Stimulated activated CD4-positive, alpha-beta T cell treated with anti-CD3 and anti-CD28 coated beads, Interleukin-4, amount 100 ng/mL, for 48 hours (primary cell): ENCODE measurements around the gene GLI3.

ENCODE experiments used
- DNase-seq, 2 donors: peaks; one replicate each; pipeline ENCODE4 v3.0.0-alpha.2; 2020; ENCODE audit warnings: low read depth in 2 of 2

Gene GLI3

GRCh38 chr7:42143711-42144600 is 93.1 kb downstream of the GLI3 start:
- DNase-seq: no peak

- DNase-seq: no peak
Measured at GRCh38 chr7:42142089-42142488, 94.9 kb downstream of the GLI3 start.

- DNase-seq: no peak
Measured at GRCh38 chr7:42139751-42140150, 97.3 kb downstream of the GLI3 start.

GRCh38 chr7:42138691-42139090 is 98.3 kb downstream of the GLI3 start:
- DNase-seq: no peak

DNA sequence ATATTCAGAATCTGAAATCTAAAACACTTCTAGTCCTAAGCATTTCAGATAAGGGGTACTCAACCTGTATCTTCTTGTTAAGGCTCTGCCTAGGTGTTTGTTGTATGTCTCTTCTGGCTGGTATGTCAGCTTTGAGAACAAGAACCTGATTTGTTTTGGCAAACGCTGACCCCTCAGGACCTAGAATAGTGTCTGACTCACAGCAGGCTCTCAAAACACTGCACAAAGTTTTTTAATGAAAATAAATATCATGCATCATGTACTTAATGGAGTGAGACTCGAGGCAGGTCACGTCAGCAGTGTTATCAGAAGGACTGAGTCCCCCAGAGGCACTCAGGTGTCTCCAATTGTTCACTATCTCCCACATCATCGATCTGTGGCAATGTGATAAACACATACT is 99.1 kb downstream of the GLI3 start:
- DNase-seq: no peak

DNA sequence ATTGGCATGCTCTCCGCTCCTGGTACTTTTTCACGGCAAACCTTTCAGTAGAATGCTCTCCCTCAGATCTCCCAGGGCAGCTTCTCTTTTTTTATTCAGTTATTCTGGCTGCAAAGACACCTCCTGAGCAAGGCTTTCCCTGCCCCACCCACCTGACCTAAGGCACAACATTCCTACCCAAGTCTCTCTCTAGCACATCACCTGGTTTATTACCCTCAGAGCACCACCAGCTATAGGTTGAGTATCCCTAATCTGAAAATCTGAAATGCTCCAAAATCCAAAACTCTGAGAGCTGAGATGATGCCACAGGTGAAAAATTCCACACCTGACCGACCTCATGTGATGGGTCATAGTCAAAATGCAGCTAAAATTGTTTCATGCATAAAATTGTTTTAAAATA is 99.6 kb downstream of the GLI3 start:
- DNase-seq: no peak

DNA sequence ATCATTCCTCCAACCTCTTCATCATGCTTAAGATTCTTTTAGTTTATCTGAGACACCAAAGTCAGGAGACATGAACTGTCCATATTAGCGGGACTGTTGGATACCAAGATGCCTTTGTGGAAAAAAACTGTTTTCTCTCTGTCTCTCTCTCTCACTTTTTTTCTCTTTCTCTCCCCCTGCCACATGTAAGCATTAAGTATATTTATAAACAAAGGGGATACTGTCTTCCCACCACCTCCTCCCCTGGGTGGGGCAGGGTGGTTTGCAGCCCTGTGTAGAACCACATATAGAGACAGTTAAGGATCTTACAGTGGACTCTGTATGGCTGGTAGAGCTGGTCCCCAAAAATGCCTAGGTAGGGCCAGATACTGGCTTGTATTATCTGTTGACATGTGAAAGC is 101.3 kb downstream of the GLI3 start:
- DNase-seq: no peak

- no peak for DNase-seq
Measured at GRCh38 chr7:42134276-42134876, 102.6 kb downstream of the GLI3 start.

GRCh38 chr7:42133321-42133720 is 103.7 kb downstream of the GLI3 start:
- DNase-seq: no peak

DNA sequence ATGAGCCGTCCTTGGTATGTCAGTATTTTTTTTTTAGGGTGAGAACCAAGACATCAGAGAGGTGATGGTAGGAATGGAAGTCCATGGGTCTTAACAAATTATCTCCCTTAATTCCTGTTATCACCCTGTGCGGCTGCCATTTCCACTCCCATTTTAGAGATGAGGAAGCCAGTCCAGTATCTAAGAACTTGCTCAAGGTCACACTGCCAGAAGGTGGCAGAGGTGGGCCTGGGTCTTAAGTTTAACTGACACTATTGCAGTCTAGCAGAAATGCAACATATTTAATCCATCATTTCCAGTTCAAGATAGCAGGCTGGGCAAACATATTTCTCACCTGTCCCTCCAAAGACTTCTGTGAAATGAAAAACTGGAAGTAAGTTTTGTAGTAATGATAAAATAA is 108.3 kb downstream of the GLI3 start:
- DNase-seq: no peak

GRCh38 chr7:42127232-42127622 is 109.8 kb downstream of the GLI3 start:
- no peak for DNase-seq

DNA sequence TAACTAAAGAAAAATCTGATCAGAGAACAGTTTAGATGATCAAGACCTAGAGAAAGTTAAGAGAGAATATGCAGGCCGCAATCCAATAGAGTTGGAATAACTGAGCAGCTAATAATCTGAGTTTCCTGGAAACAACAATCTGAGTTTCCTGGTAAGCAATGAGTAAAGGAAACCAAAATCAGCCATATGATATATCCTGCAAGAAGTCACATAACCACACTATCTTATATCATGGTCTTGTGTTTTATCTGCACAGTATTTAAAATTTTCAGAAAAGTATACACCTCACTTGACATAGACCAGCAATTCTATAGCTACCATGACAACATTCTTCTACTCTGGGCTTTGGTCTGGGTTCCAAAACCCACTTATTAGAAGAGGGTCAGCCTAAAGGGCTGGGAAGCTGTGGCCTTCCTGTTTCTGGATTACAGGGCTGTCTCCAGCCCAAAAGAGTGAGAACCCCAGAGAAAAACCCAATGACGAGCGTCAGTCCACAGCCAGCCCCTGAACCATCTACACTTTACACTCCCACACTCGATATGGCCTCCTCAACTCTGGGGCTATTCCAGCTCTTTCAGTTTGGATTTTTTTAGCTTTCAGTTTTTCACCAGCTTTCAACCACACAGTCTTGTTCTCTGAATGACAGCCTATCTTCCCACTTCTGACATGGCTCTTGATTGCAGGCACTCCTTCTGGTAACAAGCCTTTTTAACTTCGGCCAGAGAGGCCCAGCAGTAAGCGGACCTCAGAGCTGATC is 110.4 kb downstream of the GLI3 start:
- no peak for DNase-seq

DNA sequence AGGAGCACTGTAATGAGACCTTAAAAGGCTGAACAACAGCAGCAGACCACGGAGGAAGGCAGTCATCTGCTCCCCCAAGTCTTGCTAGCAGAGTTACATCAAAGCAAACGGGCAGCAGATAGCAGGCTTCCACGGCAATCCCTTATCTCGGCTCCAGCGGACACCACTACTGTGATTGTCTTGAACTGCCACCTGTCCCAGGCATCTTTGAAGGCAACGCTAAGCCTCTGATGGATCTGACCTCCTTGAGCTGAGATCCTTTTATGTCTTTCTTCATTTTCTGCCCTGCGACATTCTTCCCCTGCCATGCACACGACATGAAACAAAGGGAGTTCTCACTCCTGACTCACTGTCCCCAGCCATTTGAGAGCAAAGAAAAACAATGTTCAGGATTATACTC is 111.7 kb downstream of the GLI3 start:
- no peak for DNase-seq

DNA sequence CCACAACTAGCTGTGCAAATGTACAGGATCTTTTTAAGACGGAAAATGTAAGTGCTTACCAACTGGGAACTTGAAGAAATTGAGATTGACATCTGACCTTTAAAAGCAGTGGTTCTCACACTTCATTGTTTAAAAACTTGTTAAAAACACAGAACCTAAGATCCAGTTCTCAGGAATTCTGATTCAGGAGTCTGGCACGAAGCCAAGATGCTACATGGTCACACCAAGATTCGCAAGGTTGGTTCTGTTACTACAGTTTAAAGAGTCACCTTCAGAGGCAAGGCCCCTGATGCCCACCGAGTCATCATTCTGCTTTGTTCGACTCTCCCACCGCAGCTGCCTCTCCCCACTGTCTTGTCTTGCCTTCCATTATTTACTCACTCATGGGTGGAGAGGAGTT is 113.3 kb downstream of the GLI3 start:
- DNase-seq: no peak

- DNase-seq: no peak
Measured at GRCh38 chr7:42120191-42120590, 116.8 kb downstream of the GLI3 start.

- no peak for DNase-seq
Measured at GRCh38 chr7:42117201-42117600, 119.8 kb downstream of the GLI3 start.

GRCh38 chr7:42115795-42116194 is 121.2 kb downstream of the GLI3 start:
- no peak for DNase-seq

DNA sequence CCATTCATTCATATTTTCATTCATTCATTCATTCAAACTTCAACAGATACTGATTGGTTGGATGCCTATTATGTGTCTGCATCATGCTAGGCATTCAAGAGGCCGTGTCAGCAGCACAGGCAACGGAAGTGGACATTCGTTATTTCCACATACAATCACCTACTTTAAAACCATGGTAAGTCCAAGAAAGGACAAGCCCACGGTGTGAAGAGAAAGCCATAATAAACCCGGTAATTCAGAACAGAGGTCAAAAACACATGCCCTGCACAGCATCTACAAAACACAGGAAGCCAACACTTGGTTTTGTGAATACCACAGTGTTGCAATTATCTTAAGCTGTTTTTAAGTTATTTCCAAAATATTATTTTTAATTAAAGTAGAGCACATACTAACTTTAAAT is 126.7 kb downstream of the GLI3 start:
- no peak for DNase-seq

GRCh38 chr7:42108803-42109528 is 128.0 kb downstream of the GLI3 start:
- DNase-seq: no peak

- DNase-seq: no peak
Measured at GRCh38 chr7:42107484-42108240, 129.3 kb downstream of the GLI3 start.

- DNase-seq: no peak
Measured at GRCh38 chr7:42106562-42106961, 130.4 kb downstream of the GLI3 start.
